GM21529 (cell line): ENCODE data around the gene LRRC31.

ENCODE experiments used
- ATAC-seq: cut with Tn5 transposase; IDR thresholded peaks from one replicate; pipeline ENCODE4 v1.9.1; 2021; ENCODE audit not compliant: unreplicated experiment

LRRC31 gene

GRCh38 chr3:169813757-169814517, 55.8 kb downstream of the LRRC31 start:
- peak; percentile 84 for ATAC-seq

- no peak for ATAC-seq
These were observed 56.5 kb downstream of the LRRC31 start for GRCh38 chr3:169813278-169813677.

- ATAC-seq = peak; percentile 58
These were observed 57.2 kb downstream of the LRRC31 start, which contains the start of the genes LRRC34 and LRRIQ4 for GRCh38 chr3:169812332-169813235. Gene LRRC34, minus strand, starts transcription at chr3:169812904. Its CDS starts 356 bp downstream, at chr3:169812548. Gene LRRIQ4, plus strand, starts transcription at chr3:169812870. Its CDS starts 9,052 bp downstream, at chr3:169821922.

GRCh38 chr3:169811631-169812331, 58.0 kb downstream of the LRRC31 start:
- ATAC-seq = peak; percentile 3

GRCh38 chr3:169809230-169809795, 60.4 kb downstream of the LRRC31 start:
- ATAC-seq = no peak

GRCh38 chr3:169804681-169805080, 65.1 kb downstream of the LRRC31 start:
- no peak for ATAC-seq

- no peak for ATAC-seq
These were observed 77.4 kb downstream of the LRRC31 start for GRCh38 chr3:169792359-169792758.

- no peak for ATAC-seq
These were observed 78.9 kb downstream of the LRRC31 start for GRCh38 chr3:169790687-169791429.

- ATAC-seq = no peak
These were observed 79.5 kb downstream of the LRRC31 start for GRCh38 chr3:169790219-169790618.
